GM11168 (cell line): ENCODE measurements around the gene MED17.

ENCODE experiments used
- in situ Hi-C: fragments of 300-500 bp; cut with MboI; formaldehyde crosslinking; loops from one replicate; pipeline ENCODE4 v1.12.0; 2022; ENCODE audit warnings: low sequenced_read_pairs; ENCODE audit not compliant: unreplicated experiment

The MED17 gene

DNA sequence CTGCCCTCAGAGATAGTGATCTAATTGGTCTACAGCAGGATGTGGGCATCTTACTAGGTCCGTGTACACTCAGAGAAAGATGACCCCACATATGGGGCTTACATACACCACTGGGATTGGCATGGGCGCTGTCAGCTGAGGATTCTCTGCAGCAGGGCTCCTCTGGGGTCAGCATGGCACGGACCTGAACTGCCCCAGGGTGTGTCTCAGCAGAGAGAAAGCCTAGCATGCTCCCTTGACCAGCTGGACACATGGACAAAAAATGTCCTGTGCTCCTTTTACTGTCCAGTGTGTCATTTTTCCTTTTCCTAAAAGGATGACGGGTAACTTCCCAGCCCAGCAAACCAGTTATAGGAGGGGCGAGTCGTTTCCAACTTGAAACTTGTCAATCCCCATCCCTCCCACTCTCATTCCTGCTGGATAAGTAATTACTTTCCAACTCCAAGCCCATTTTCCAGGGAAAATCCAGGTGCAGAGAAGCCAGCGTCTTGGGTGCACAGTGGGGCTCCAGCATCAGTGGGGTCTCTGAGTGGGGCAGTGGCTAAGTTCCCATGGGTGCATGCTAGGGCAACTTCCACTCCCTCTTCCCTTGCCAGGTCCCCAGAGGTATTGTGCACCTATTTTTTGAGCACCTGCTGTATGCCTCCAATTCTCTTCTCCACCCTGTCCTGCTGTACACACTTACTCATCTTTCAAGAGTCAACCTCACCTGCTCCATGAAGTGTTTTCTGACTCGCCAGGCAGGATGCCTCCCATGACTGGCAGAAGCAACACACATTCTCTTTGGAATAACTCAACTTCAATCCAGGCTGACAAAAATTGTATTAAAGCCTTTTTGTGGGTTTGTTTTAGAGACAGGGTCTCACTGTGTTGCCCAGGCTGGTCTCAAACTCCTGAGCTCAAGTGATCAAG, 61.4 kb downstream of the MED17 start:
- in situ Hi-C loops, result no loop called here

DNA sequence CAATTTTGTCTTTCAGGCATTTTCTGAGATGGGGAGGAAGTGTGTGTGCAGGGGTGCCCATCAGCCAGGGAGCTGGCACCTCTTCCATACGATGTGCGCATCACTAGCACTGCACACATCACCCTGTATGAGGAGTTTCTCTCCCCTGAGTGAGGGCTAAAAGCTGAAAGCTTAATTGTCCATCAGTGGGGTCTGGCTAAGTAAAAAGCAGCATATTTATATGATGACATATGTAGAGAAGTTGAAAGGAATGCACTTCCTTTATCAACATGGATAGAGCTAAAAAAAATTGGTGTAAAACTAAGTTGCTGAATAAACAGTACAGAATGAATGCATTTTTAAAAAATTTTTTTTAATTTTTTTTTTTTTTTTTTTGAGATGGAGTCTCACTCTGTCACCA, 62.3 kb downstream of the MED17 start:
- in situ Hi-C loops, result no loop called here

- in situ Hi-C loops, result no loop called here
Observed at GRCh38 chr11:93849201-93849600, 65.1 kb downstream of the MED17 start.

DNA sequence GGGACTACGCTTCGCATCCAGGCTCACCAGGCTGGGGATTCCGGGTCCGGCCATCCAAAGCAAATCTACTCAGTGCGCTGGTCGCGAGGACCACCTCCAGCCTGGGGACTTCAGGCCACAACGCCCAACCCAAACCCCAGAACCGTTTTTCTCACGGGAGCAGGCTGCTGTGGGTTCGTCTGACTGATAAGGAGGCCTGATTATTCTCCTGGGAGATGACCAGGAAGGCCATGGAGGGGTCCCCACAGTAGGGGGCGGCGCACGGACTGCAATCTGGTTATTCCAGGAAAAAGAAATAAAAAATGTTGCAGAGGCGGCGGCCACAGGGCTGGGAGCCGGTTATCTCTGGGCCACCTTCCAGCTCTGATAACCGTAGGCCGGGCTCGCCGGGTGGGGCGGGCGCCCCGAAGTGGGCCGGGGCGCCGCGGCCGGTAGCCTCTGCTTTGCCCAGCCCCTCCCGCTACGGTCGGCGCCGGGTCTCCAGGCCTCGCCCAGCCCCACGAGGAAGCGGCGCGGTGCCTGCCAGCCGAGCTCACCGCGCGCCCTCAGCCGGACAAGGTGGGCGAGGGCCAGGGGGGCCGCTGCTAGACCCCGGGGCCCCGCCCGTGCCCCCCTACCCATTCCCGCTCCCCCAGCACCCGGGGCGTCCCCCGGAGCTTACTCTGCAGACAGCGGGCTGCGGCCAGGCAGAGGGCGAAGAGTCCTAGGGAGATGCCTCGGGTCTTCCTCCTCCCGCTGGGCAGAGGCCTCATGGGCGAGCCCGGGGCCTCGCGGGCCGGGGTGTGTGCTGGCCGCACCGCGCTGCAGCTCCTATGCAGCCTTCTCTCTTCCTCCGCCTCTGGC, 65.9 kb downstream of the MED17 start:
- in situ Hi-C loops, result no loop called here

- in situ Hi-C loops, result no loop called here
Observed at GRCh38 chr11:93850594-93851018, 66.5 kb downstream of the MED17 start, which contains the start of gene VSTM5. Gene VSTM5, minus strand, starts transcription at chr11:93850618. Its CDS starts 116 bp downstream, at chr11:93850502.

DNA sequence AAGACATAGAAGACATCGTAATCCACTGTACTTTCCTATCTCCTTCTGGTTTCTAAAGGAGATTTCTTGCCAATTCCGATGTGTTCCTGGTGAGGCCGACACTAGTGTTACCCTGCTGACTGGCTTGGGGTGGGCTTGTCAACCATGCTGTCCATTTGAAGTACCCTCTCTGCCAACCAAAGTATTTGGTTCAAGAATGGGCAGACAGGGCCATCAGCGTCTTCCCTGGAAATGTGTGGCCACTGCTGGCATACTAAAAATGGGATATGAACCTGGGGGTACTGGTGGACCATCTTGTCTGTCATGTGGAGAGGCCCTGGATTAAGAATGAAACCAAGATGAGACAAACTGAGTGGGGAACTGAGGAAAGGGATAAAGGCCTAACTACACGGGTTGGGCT, 68.2 kb downstream of the MED17 start:
- in situ Hi-C loops, result no loop called here

GRCh38 chr11:93857413-93858120, 73.5 kb downstream of the MED17 start:
- in situ Hi-C loops, result no loop called here

DNA sequence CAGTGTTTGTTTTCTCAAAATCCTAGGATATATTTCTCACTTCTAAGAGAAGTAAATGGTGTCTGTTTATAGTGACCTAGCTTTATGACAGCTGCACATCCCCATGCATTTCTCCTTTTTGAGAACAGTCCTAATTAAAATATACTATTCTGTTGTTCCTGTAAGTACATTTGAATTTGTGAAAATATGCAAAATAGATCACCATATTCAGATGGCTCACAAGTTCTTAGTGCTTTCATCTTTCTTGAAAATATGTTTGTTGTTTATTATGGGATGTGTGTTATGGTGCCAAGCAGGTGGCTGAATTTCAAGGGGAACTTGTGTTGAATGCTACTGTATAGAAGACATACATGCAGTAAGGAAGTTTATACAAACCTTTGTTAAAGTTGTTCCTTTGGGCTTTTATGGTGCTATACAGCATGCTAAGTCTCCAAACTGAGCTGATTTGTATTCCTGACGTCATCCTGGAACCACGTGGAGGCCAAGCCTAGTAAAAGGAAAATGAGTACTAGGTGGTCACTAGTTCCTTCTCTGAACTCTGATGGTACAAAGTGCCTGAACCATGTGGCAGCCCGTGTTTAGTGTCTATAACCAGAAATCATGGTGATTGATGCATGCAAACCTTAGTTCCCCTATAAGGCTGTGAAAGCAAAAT, 74.2 kb downstream of the MED17 start:
- in situ Hi-C loops, result no loop called here

- in situ Hi-C loops, result no loop called here
Observed at GRCh38 chr11:93861808-93862207, 77.7 kb downstream of the MED17 start.
